Subcutaneous adipose tissue (tissue), 4 donors: ENCODE measurements around the gene AFF3. TPM values are rescaled to one million over a fixed set of nuclear protein-coding genes. Genes with fewer than 3 reads are reported as not detected.

Source experiments
- CTCF ChIP-seq: fragments of 450-650 bp; IDR thresholded peaks from one replicate; pipeline ENCODE4 v1.5.1; 2016; ENCODE audit warnings: low read depth, mild to moderate bottlenecking, control low read depth, antibody characterized with exemption, moderate library complexity
- total RNA-seq, 4 donors: library from RNA; depleted of rRNA; stranded (reverse); fragments of >200 nt; gene quantifications; one replicate each; pipeline ENCODE4 v1.1.0, GENCODE V29; 2016

Gene AFF3
- total RNA-seq, 4 donors from 2014 or later: 2.5 to 6.2 (median 5.6) TPM

GRCh38 chr2:99928470-99929053 lies 213.8 kb downstream of the AFF3 start:
- no peak for TF ChIP-seq CTCF

GRCh38 chr2:99926986-99927385 lies 215.4 kb downstream of the AFF3 start:
- no peak for TF ChIP-seq CTCF

GRCh38 chr2:99925960-99926359 lies 216.4 kb downstream of the AFF3 start:
- TF ChIP-seq CTCF: no peak

GRCh38 chr2:99922664-99923063 lies 219.7 kb downstream of the AFF3 start:
- no peak for TF ChIP-seq CTCF

GRCh38 chr2:99921903-99922302 lies 220.5 kb downstream of the AFF3 start:
- TF ChIP-seq CTCF: no peak

GRCh38 chr2:99918389-99918788 lies 224.0 kb downstream of the AFF3 start:
- TF ChIP-seq CTCF: no peak

- no peak for TF ChIP-seq CTCF
Measured at GRCh38 chr2:99915108-99915675, 227.2 kb downstream of the AFF3 start.
